Vagina (tissue), 2 donors: Measurements from ENCODE around the gene SYCN. TPM values are rescaled to one million over a fixed set of nuclear protein-coding genes. Genes with fewer than 3 reads are reported as not detected.

ENCODE experiments used
- DNase-seq, 2 donors: peaks; one replicate each; pipeline ENCODE4 v3.0.0-alpha.2; 2017; ENCODE audit errors: extremely low spot score in 2 of 2
- H3K27ac ChIP-seq: fragments of 200-600 bp; sonication (generic); one replicate; pipeline ENCODE4 v1.5.1; 2019
- H3K27me3 ChIP-seq: fragments of 200-600 bp; sonication (generic); one replicate; pipeline ENCODE4 v1.5.1; 2019
- H3K36me3 ChIP-seq, 2 donors: fragments of 200-600 bp; sonication (generic); one replicate each; pipeline ENCODE4 v1.5.1; 2017 to 2019
- H3K4me1 ChIP-seq: fragments of 200-600 bp; sonication (generic); one replicate; pipeline ENCODE4 v1.5.1; 2019
- H3K4me3 ChIP-seq, 2 donors: fragments of 200-600 bp; sonication (generic); 1 replicate in 1 of 2; 2 replicates in 1 of 2; pipeline ENCODE4 v1.5.1; 2016 to 2019
- H3K9me3 ChIP-seq: fragments of 200-600 bp; sonication (generic); one replicate; pipeline ENCODE4 v1.5.1; 2019
- CTCF ChIP-seq, 3 experiments: fragments of 450-650 bp in 2 of 3; fragments of 200-600 bp in 1 of 3; sonication (generic) in 1 of 3; IDR thresholded peaks; one replicate each; pipeline ENCODE4 v1.5.1; 2017 to 2019; ENCODE audit warnings: antibody characterized with exemption in 3 of 3, mild to moderate bottlenecking in 2 of 3, moderate library complexity in 2 of 3
- POLR2A ChIP-seq, 2 donors: fragments of 450-650 bp; IDR thresholded peaks; one replicate each; pipeline ENCODE4 v1.6.1; 2017; ENCODE audit warnings: antibody characterized with exemption in 2 of 2, mild to moderate bottlenecking in 2 of 2, moderate library complexity in 2 of 2
- POLR2AphosphoS5 ChIP-seq, 2 donors: sonication (generic); formaldehyde crosslinking; IDR thresholded peaks; one replicate each; pipeline ENCODE4 v1.9.0; 2017; ENCODE audit warnings: antibody characterized with exemption in 2 of 2, mild to moderate bottlenecking in 2 of 2, low read depth in 1 of 2; ENCODE audit not compliant: insufficient read depth in 1 of 2
- intact Hi-C: fragments of 100-400 bp; cut with DNase I; formaldehyde crosslinking; loops from one replicate; pipeline ENCODE4 v1.15.1; 2023
- total RNA-seq: library from RNA; depleted of rRNA; stranded (reverse); fragments of >200 nt; gene quantifications from one replicate; pipeline ENCODE4 v1.2.3, GENCODE V29; 2016

Gene SYCN
- total RNA-seq, 1 donor from 2014 or later = not detected

- Histone ChIP-seq H3K4me3 (no peak overlapping the region), H3K27ac (no peak overlapping the region), H3K36me3 (no peaks in the 10 kb centered on the region), H3K9me3 (no peaks in the 10 kb centered on the region), H3K4me1 (no peaks in the 10 kb centered on the region), H3K27me3 (no peaks in the 10 kb centered on the region)
- TF ChIP-seq POLR2AphosphoS5 (IDR thresholded peaks at IDR 0.05; ENCODE audit: insufficient read depth in 1 of 2, low read depth in 1 of 2) = no peak
- DNase-seq = no peak
- intact Hi-C loops = loop anchor here (10.0 kb wide), 1 partner anchor 1746 kb away; no protein-coding TSS in a partner anchor
Measured at GRCh38 chr19:39209196-39209595, 5.1 kb upstream of the SYCN start.

GRCh38 chr19:39208175-39208795 lies 4.2 kb upstream of the SYCN start:
- Histone ChIP-seq H3K27ac (no peak overlapping the region), H3K36me3 (no peaks in the 10 kb centered on the region), H3K4me3 (no peak overlapping the region), H3K4me1 (no peaks in the 10 kb centered on the region), H3K9me3 (no peaks in the 10 kb centered on the region), H3K27me3 (peaks cover 7% of the 10 kb centered on the region)
- DNase-seq = no peak
- TF ChIP-seq POLR2AphosphoS5 (IDR thresholded peaks at IDR 0.05; ENCODE audit: insufficient read depth in 1 of 2, low read depth in 1 of 2) (no peak), POLR2A (IDR thresholded peaks at IDR 0.05) (no peak), CTCF (IDR thresholded peaks at IDR 0.05) (no peak)
- intact Hi-C loops = loop anchor here (10.0 kb wide), 1 partner anchor 1747 kb away; no protein-coding TSS in a partner anchor

- intact Hi-C loops = loop anchor here (10.0 kb wide), 1 partner anchor 1747 kb away; no protein-coding TSS in a partner anchor
- no peak overlapping the region for H3K4me3 ChIP-seq
- no peak for TF ChIP-seq CTCF (IDR thresholded peaks at IDR 0.05)
- TF ChIP-seq POLR2AphosphoS5 (IDR thresholded peaks at IDR 0.05; ENCODE audit: insufficient read depth in 1 of 2, low read depth in 1 of 2) = no peak
- TF ChIP-seq POLR2A (IDR thresholded peaks at IDR 0.05) = no peak
- H3K27ac ChIP-seq = no peak overlapping the region
- H3K4me1 ChIP-seq = no peaks in the 10 kb centered on the region
- DNase-seq = no peak
- H3K36me3 ChIP-seq = no peaks in the 10 kb centered on the region
- peaks cover 7% of the 10 kb centered on the region for H3K27me3 ChIP-seq
- H3K9me3 ChIP-seq = no peaks in the 10 kb centered on the region
Measured at GRCh38 chr19:39207293-39207836, 3.3 kb upstream of the SYCN start.

GRCh38 chr19:39206122-39206521 lies 2.1 kb upstream of the SYCN start:
- no peaks in the 10 kb centered on the region for H3K36me3 ChIP-seq
- H3K9me3 ChIP-seq = no peaks in the 10 kb centered on the region
- TF ChIP-seq CTCF (IDR thresholded peaks at IDR 0.05) = no peak
- TF ChIP-seq POLR2A (IDR thresholded peaks at IDR 0.05) = no peak
- TF ChIP-seq POLR2AphosphoS5 (IDR thresholded peaks at IDR 0.05; ENCODE audit: insufficient read depth in 1 of 2, low read depth in 1 of 2) = no peak
- H3K27ac ChIP-seq = no peak overlapping the region
- peaks cover 7% of the 10 kb centered on the region for H3K27me3 ChIP-seq
- no peak for DNase-seq
- no peaks in the 10 kb centered on the region for H3K4me1 ChIP-seq
- intact Hi-C loops = loop anchor here (10.0 kb wide), 1 partner anchor 1749 kb away; no protein-coding TSS in a partner anchor
- no peak overlapping the region for H3K4me3 ChIP-seq

GRCh38 chr19:39205449-39205764 lies 1.3 kb upstream of the SYCN start:
- Histone ChIP-seq H3K36me3 (no peaks in the 10 kb centered on the region), H3K4me3 (no peak overlapping the region), H3K27me3 (peaks cover 7% of the 10 kb centered on the region), H3K4me1 (no peaks in the 10 kb centered on the region), H3K9me3 (no peaks in the 10 kb centered on the region), H3K27ac (no peak overlapping the region)
- intact Hi-C loops = loop anchor here (10.0 kb wide), 1 partner anchor 1749 kb away; no protein-coding TSS in a partner anchor
- no peak for DNase-seq
- TF ChIP-seq CTCF (IDR thresholded peaks at IDR 0.05) (no peak), POLR2A (IDR thresholded peaks at IDR 0.05) (no peak), POLR2AphosphoS5 (IDR thresholded peaks at IDR 0.05; ENCODE audit: insufficient read depth in 1 of 2, low read depth in 1 of 2) (no peak)
